GM10266 (cell line): ENCODE results near the gene FLRT1.

Experiments
- DNase-seq: peaks from one replicate; pipeline ENCODE4 v3.0.0; 2012; ENCODE audit errors: extremely low spot score
- TF ChIP-seq, protein P1 (sequence below): IDR thresholded peaks from 2 replicates; pipeline ENCODE4 v1.5.1; 2012; ENCODE audit warnings: mild to moderate bottlenecking, low read depth; ENCODE audit not compliant: control insufficient read depth, insufficient read depth; ENCODE audit errors: missing control alignments

FLRT1 gene

DNA sequence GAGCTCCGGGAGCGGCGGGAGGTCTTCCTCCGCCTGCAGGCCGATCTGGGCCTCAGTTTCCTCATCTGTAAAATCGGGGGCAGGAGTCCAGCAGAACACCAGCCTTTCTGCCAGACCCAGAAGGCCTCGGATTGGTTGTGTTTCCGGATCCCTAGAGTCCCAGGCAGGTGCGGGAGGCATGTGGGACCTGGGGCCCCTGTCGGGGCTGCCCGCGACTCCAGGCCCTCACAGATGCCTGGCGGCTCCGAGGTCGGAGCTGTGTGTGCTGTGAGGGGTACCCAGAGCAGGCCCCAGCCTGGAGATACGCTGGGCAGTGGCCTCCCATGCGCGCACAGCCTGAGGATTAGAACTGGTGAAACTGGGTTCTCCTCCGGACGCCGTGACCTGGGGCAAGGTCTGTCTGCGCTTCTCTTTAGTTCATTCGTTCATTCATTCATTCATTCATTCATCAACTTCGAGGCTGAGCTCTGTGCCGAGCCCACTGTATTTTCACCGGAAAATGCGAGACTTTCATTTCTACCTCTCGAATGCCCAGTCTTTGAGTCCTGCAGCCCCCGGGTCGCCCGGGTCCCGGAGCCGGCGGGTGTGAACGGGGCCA is 24.6 kb downstream of the FLRT1 start:
- TF ChIP-seq, protein P1, sequence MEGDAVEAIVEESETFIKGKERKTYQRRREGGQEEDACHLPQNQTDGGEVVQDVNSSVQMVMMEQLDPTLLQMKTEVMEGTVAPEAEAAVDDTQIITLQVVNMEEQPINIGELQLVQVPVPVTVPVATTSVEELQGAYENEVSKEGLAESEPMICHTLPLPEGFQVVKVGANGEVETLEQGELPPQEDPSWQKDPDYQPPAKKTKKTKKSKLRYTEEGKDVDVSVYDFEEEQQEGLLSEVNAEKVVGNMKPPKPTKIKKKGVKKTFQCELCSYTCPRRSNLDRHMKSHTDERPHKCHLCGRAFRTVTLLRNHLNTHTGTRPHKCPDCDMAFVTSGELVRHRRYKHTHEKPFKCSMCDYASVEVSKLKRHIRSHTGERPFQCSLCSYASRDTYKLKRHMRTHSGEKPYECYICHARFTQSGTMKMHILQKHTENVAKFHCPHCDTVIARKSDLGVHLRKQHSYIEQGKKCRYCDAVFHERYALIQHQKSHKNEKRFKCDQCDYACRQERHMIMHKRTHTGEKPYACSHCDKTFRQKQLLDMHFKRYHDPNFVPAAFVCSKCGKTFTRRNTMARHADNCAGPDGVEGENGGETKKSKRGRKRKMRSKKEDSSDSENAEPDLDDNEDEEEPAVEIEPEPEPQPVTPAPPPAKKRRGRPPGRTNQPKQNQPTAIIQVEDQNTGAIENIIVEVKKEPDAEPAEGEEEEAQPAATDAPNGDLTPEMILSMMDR, result no peak
- no peak for DNase-seq

DNA sequence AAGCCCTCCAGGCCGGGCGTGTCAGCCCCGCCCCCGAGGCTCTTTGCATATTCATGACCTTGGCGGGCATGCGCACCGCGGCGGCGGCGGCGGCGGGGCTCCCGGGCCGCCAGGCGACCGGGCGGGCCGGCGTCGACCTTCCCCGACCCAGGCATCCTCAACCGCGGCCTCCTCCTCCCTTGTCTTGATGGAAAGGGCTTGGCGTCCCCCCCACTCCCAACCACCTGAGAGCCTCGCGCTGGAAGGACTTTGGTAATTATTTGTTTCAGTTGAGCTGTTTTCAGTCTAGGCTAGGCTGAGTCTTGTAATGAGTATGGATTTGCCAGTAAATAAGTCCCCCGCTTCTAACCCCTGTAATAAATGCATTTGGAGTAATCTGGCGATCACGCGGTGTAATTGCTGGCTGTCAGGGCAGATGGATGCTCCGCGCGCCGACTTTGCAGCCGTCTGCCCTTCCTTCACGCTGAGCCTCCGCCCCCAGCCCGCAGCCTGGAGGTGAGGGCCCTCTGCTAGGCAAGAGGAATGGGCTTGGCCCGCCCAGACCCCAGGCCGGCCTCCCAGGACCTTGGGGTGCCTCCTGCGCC is 25.2 kb downstream of the FLRT1 start:
- TF ChIP-seq, protein P1, result no peak
- peak; percentile 88 for DNase-seq

DNA sequence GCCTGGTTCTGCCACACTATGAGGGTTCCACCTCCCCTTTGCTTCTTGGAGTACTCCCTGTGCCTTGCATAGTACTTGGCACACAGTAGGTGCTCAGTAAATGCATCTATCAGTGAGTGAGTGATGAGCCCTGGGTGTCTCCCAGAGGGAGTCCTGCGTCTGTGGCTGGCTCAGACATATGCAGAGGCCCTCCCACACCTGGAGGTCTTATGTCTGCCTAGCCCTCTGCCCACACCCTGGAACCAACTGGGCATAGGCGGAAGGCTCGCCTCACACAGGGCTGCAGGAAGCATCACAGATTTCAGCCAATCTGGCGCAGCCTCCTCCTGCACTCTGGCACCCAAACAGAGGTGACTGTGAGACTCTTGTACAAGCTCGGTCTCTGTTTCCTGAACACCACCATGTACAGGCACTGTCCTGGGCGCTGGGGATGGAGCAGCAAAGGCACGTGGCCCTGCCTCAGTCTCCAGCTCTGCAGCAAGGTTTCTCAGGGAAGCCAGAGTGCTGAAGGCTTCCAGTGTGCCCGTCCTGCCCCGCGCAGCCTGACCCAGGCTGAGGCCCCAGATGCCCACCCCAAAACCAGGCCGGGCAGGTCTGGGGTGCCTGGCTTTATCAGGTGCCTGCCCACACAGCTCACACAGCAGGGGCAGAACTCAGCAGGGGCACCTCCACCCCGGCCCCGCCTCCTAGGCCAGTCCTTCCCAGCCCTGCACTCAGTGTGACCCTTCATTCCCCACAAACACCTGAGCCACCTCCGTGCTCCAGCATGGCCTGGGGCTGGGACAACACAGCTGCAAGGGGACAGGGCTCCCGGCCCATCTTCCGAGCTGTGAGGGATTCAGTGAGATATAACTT is 26.7 kb downstream of the FLRT1 start:
- no peak for DNase-seq
- TF ChIP-seq, protein P1, result no peak

DNA sequence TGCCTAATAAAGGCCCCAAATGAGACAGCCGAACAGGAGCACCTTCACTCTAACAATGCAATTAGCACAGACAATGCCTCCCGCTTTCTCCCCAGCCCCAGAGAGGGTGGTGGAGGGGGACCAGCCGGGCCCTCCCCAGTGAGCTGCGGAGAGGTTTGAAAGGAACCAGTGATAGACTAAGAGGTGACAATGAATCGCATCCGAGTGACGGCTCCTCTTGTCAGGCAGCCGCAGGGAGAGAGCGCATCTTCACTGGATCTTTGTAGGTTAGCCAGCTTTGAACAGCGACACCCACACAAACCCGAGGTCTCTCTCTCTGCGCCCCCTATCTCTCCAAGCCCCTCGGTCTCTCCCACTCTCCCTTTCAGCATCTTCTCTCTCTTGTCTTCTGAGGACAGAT is 28.0 kb downstream of the FLRT1 start:
- DNase-seq, result no peak
- TF ChIP-seq, protein P1, result no peak

DNA sequence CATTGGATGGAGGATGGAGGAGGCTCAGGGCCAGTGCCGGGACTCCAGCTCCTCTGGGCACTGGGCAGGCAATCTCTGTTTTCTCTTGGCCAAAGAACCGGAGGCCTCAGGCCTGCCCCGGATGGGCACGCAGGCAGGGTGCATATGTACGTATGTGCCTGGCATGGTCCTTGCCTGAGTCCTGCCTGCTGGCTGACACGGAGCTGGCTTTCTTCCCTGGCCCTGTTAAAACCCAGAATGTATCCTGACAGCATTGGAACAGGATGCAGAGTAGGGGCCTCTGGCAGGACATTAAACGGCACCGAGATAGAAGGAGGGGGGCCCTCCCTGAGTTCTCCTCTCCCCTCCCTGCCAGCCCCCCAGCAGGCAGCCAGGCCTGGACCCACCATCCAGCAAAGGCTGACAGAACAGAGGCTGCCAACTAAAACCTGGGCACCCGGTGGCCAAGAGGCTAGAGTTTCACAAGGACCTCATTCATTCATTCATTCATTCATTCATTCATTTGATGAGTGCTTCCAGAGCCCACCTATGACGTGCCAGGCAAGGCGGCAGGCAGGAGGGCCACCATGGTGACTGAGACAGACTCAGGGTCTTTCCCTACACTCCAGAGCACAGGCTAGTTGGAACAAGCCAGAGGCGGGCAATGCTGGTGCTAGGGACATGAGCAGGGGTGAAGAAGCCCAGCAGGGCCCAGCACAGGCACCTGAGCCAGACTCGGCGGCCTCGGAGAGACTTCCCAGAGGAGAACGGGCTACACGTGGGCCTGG is 28.8 kb downstream of the FLRT1 start:
- TF ChIP-seq, protein P1, result no peak
- DNase-seq, result no peak

DNA sequence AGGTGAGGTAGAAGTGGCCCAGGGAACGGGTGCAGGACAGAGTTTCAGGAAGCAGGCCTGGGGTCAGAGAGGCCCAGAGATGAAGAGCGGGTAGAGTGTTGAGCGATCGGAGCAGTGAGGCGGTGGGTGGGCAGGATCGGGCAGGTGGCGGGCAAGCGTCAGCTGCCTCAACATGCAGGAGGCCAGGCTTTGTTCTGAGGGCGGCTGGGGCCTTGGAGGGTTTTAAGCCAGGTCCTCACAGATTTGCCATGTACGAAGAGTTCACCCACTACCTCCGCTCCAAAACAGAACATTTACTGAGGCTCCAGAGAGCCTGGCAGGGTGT is 29.4 kb downstream of the FLRT1 start:
- DNase-seq, result no peak
- TF ChIP-seq, protein P1, result no peak

DNA sequence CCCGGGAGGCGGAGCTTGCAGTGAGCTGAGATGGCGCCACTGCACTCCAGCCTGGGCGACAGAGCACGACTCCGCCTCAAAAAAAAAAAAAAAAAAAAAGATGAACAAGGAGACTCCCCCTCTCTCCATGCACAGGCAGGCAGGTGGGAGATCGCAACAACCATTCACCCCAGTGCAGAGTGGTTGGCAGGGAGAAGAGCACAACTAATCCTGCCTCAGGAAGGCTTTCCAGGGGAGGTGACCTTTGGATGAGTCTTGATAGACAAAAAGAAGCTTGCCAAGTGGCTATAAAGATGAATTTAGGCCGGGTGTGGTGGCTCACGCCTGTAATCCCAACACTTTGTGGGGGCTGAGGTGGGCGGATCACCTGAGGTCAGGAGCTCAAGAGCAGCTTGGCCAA is 30.0 kb downstream of the FLRT1 start:
- no peak for DNase-seq
- TF ChIP-seq, protein P1, result no peak
